NCI-H345 treated with DMSO at 0.1 percent for 48 hours (cell line): ENCODE data around the gene IKBKG.
"Not testable (repeated sequence)": the region's sequence is repeated elsewhere in the genome, so short reads cannot be mapped to it uniquely, and the experiment has no call there.

Source experiments
- DNase-seq: peaks from one replicate; lab custom pipeline; 2025; ENCODE audit not compliant: unreplicated experiment; lab: John Stamatoyannopoulos, UW

IKBKG gene

GRCh38 chrX:154602766-154603437 is 55.5 kb downstream of the IKBKG start:
- DNase-seq: no peak

- DNase-seq: no peak
Observed at GRCh38 chrX:154603438-154604430, 56.3 kb downstream of the IKBKG start.

- no peak for DNase-seq
Observed at GRCh38 chrX:154605566-154605965, 58.1 kb downstream of the IKBKG start.

- DNase-seq: peak; percentile 93
Observed at GRCh38 chrX:154607370-154607769, 60.0 kb downstream of the IKBKG start.

GRCh38 chrX:154607976-154608375 is 60.6 kb downstream of the IKBKG start:
- DNase-seq: not testable (repeated sequence)

- not testable (repeated sequence) for DNase-seq
Observed at GRCh38 chrX:154608823-154609222, 61.4 kb downstream of the IKBKG start.

GRCh38 chrX:154611146-154611545 is 63.7 kb downstream of the IKBKG start:
- DNase-seq: not testable (repeated sequence)

DNA sequence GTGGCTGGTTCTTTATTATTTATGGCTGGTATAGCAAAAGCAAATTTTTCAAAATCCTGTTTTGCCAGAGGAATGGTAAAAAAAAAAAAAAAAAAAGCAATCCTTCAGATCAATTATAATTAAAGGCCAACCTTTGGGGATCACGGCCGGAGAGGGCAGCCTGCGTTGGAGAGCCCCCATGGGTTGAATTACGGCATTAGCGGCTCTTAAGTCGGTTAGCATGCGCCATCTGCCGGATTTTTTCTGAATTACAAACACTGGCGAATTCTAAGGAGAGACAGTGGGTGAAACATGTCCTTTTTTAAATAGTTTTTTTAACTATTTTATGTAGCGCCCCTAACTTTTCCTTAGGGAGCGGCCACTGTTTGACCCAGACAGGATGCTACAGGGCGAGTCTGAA is 66.2 kb downstream of the IKBKG start:
- not testable (repeated sequence) for DNase-seq
